HL-60 (cell line): ENCODE results near the gene FSD2.

ENCODE experiments used
- CTCF ChIP-seq: IDR thresholded peaks from one replicate; pipeline ENCODE4 v1.5.1; 2011; ENCODE audit warnings: low read length, control low read depth, inconsistent platforms; ENCODE audit not compliant: insufficient read depth
- GABPA ChIP-seq: IDR thresholded peaks from 2 replicates; pipeline ENCODE4 v1.6.1; 2012; ENCODE audit warnings: low read depth
- POLR2AphosphoS5 ChIP-seq: IDR thresholded peaks from 2 replicates; pipeline ENCODE4 v1.6.1; 2012; ENCODE audit warnings: low read depth
- REST ChIP-seq: IDR thresholded peaks from 2 replicates; pipeline ENCODE4 v1.6.1; 2012; ENCODE audit warnings: low read depth; ENCODE audit not compliant: insufficient replicate concordance

- TF ChIP-seq CTCF: no peak
- no peak for TF ChIP-seq POLR2AphosphoS5
- no peak for TF ChIP-seq REST
- no peak for TF ChIP-seq GABPA
These were observed 94.9 kb downstream of the FSD2 start for GRCh38 chr15:82710926-82711490.
